WTC11 (cell line): ENCODE results near the gene SHANK1. TPM values are rescaled to one million over a fixed set of nuclear protein-coding genes. Genes with fewer than 3 reads are reported as not detected.
"Not testable (repeated sequence)": the region's sequence is repeated elsewhere in the genome, so short reads cannot be mapped to it uniquely, and the experiment has no call there.

ENCODE experiments used
- ATAC-seq: fragments of 200-7000 bp; cut with Tn5 transposase; 2 replicates; pipeline ENCODE4 v1.10.0; 2021; ENCODE audit warnings: mild to moderate bottlenecking, moderate library complexity
- CTCF ChIA-PET: fragments of 300-600 bp; sonication (Branson Sonifier 250); formaldehyde crosslinking; loops from one replicate; lab custom pipeline; 2021; ENCODE audit warnings: antibody characterized with exemption; lab: Charles Lee
- POLR2A ChIA-PET: fragments of 350-600 bp; sonication (Branson Sonifier 250); formaldehyde crosslinking; loops from one replicate; lab custom pipeline; 2021; ENCODE audit warnings: antibody characterized with exemption; lab: Charles Lee
- DNase-seq: peaks from one replicate; pipeline ENCODE4 v3.0.0; 2021; ENCODE audit warnings: low spot score
- H3K27ac Mint-ChIP-seq: 2 replicates; pipeline ENCODE4 v1.8.0; 2021; ENCODE audit warnings: mixed read lengths
- H3K27me3 Mint-ChIP-seq: 2 replicates; pipeline ENCODE4 v1.8.0; 2021; ENCODE audit warnings: low read depth, mild to moderate bottlenecking, moderate library complexity, mixed read lengths
- H3K36me3 Mint-ChIP-seq: 2 replicates; pipeline ENCODE4 v1.8.0; 2021; ENCODE audit warnings: mixed read lengths
- H3K4me1 Mint-ChIP-seq: 2 replicates; pipeline ENCODE4 v1.8.0; 2022; ENCODE audit warnings: mixed read lengths
- H3K4me3 Mint-ChIP-seq: 2 replicates; pipeline ENCODE4 v1.8.0; 2021; ENCODE audit warnings: mild to moderate bottlenecking, moderate library complexity, mixed read lengths
- H3K9me3 Mint-ChIP-seq: 2 replicates; pipeline ENCODE4 v1.8.0; 2021; ENCODE audit warnings: mixed read lengths
- ATF3 ChIP-seq: sonication (generic); formaldehyde crosslinking; conservative IDR thresholded peaks from 2 replicates; pipeline ENCODE4 v1.8.1; 2022; ENCODE audit warnings: mild to moderate bottlenecking, missing genetic modification reagents
- CREB1 ChIP-seq: sonication (generic); formaldehyde crosslinking; IDR thresholded peaks from 2 replicates; pipeline ENCODE4 v1.8.0; 2023; ENCODE audit warnings: mild to moderate bottlenecking, missing genetic modification reagents
- E2F1 ChIP-seq: sonication (generic); formaldehyde crosslinking; IDR thresholded peaks from 2 replicates; pipeline ENCODE4 v1.8.0; 2022; ENCODE audit warnings: mild to moderate bottlenecking, missing genetic modification reagents
- ETV6 ChIP-seq: sonication (generic); formaldehyde crosslinking; IDR thresholded peaks from 2 replicates; pipeline ENCODE4 v1.8.1; 2022; ENCODE audit warnings: mild to moderate bottlenecking, missing genetic modification reagents
- FOXP1 ChIP-seq: sonication (generic); formaldehyde crosslinking; IDR thresholded peaks from 2 replicates; pipeline ENCODE4 v1.8.0; 2022; ENCODE audit warnings: missing genetic modification reagents, mild to moderate bottlenecking, moderate library complexity, borderline replicate concordance
- HMGA2 ChIP-seq: fragments of 250-450 bp; sonication (Bioruptor Pico); IDR thresholded peaks from 2 replicates; pipeline ENCODE4 v1.4.0; 2021; ENCODE audit warnings: mild to moderate bottlenecking, moderate library complexity
- HMGXB4 ChIP-seq: sonication (generic); formaldehyde crosslinking; IDR thresholded peaks from 2 replicates; pipeline ENCODE4 v1.8.1; 2023; ENCODE audit warnings: mild to moderate bottlenecking, moderate library complexity, missing genetic modification reagents
- MXD4 ChIP-seq: fragments of 250-450 bp; sonication (Bioruptor Pico); IDR thresholded peaks from 2 replicates; pipeline ENCODE4 v1.8.0; 2021; ENCODE audit warnings: mild to moderate bottlenecking, moderate library complexity, borderline replicate concordance
- MYBL2 ChIP-seq: sonication (generic); formaldehyde crosslinking; IDR thresholded peaks from 2 replicates; pipeline ENCODE4 v1.8.1; 2023; ENCODE audit warnings: mild to moderate bottlenecking, moderate library complexity, missing genetic modification reagents
- NR1H2 ChIP-seq: sonication (generic); formaldehyde crosslinking; IDR thresholded peaks from 2 replicates; pipeline ENCODE4 v1.9.0; 2021; ENCODE audit warnings: mild to moderate bottlenecking, moderate library complexity, missing genetic modification reagents
- PRRX2 ChIP-seq: fragments of 250-450 bp; sonication (Bioruptor Pico); IDR thresholded peaks from 2 replicates; pipeline ENCODE4 v1.8.0; 2021; ENCODE audit warnings: mild to moderate bottlenecking
- SP1 ChIP-seq: sonication (generic); formaldehyde crosslinking; conservative IDR thresholded peaks from 2 replicates; pipeline ENCODE4 v1.8.1; 2022; ENCODE audit warnings: missing genetic modification reagents
- TEAD4 ChIP-seq: sonication (generic); formaldehyde crosslinking; IDR thresholded peaks from 2 replicates; pipeline ENCODE4 v1.8.0; 2022; ENCODE audit warnings: mild to moderate bottlenecking, missing genetic modification reagents
- USF2 ChIP-seq: sonication (generic); formaldehyde crosslinking; IDR thresholded peaks from 2 replicates; pipeline ENCODE4 v1.8.1; 2023; ENCODE audit warnings: mild to moderate bottlenecking, missing genetic modification reagents, moderate library complexity
- ZBTB43 ChIP-seq: sonication (generic); formaldehyde crosslinking; IDR thresholded peaks from 2 replicates; pipeline ENCODE4 v1.8.1; 2023; ENCODE audit warnings: mild to moderate bottlenecking, missing genetic modification reagents
- ZNF121 ChIP-seq: sonication (generic); formaldehyde crosslinking; IDR thresholded peaks from 2 replicates; pipeline ENCODE4 v1.8.0; 2023; ENCODE audit warnings: missing genetic modification reagents
- ZNF138 ChIP-seq: sonication (generic); formaldehyde crosslinking; conservative IDR thresholded peaks from 2 replicates; pipeline ENCODE4 v1.8.1; 2022; ENCODE audit warnings: mild to moderate bottlenecking, moderate library complexity, missing genetic modification reagents
- ZNF232 ChIP-seq: sonication (generic); formaldehyde crosslinking; IDR thresholded peaks from 2 replicates; pipeline ENCODE4 v1.8.0; 2022; ENCODE audit warnings: mild to moderate bottlenecking, missing genetic modification reagents
- ZNF416 ChIP-seq: fragments of 250-450 bp; sonication (Bioruptor Pico); IDR thresholded peaks from 2 replicates; pipeline ENCODE4 v1.9.0; 2021; ENCODE audit warnings: mild to moderate bottlenecking, inconsistent platforms
- ZNF671 ChIP-seq: fragments of 250-450 bp; sonication (Bioruptor Pico); IDR thresholded peaks from 2 replicates; pipeline ENCODE4 v1.8.0; 2021; ENCODE audit warnings: mild to moderate bottlenecking
- total RNA-seq: library from RNA; stranded (reverse); gene quantifications from 3 replicates; pipeline ENCODE4 v1.2.3, GENCODE V29; 2021
- TF ChIP-seq, protein P1 (sequence below): sonication (generic); formaldehyde crosslinking; IDR thresholded peaks from 2 replicates; pipeline ENCODE4 v1.8.0; 2022; ENCODE audit warnings: missing genetic modification reagents
- TF ChIP-seq, protein P2 (sequence below): fragments of 250-450 bp; sonication (Bioruptor Pico); IDR thresholded peaks from 2 replicates; pipeline ENCODE4 v1.9.0; 2021; ENCODE audit warnings: mild to moderate bottlenecking
- TF ChIP-seq, protein P3 (sequence below): sonication (generic); formaldehyde crosslinking; IDR thresholded peaks from 2 replicates; pipeline ENCODE4 v1.8.0; 2022; ENCODE audit warnings: mild to moderate bottlenecking, missing genetic modification reagents

SHANK1 gene
- total RNA-seq, 1 experiment from 2014 or later, result 8.7 TPM

GRCh38 chr19:50747141-50747540, 27.5 kb upstream of the SHANK1 start:
- TF ChIP-seq HMGA2 (CRISPR knock-in tag), result peak; percentile 77; the same call in 1 of the 2 replicates
- POLR2A ChIA-PET, H3K4me3 Mint-ChIP-seq, H3K27me3 Mint-ChIP-seq, H3K4me1 Mint-ChIP-seq, DNase-seq, H3K27ac Mint-ChIP-seq, H3K9me3 Mint-ChIP-seq, H3K36me3 Mint-ChIP-seq, ATAC-seq: not testable (repeated sequence)
- CTCF ChIA-PET, result interaction anchor here (0.6 to 0.8 kb wide), 2 partner anchors 22 to 139 kb away, joined by 3 read pairs; no protein-coding TSS in a partner anchor

DNA sequence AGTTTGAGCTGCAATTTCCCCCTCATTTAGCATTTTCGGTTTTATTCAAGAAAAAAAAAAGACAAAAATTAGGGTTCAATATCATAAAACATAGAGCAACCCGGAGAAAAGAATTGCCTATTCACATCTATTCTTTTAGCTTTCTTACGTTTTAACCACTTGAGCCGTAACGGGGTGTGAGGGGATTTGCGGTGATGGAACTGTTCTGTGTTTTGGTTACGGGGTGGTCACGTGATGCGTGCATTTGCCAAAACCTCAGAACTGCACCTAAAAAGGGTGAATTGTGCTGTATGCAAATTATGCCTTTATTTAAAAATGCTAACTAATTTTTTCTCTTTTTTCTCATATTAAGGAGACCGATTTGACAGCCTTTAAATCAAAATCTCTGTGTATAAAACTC, 25.6 kb upstream of the SHANK1 start:
- H3K36me3 Mint-ChIP-seq, result no peaks in the 10 kb centered on the region
- H3K27ac Mint-ChIP-seq, result no peak overlapping the region
- peaks cover 2% of the 10 kb centered on the region; the same call in 1 of the 2 replicates for H3K4me1 Mint-ChIP-seq
- DNase-seq (no peak), ATAC-seq (no peak)
- no peak for TF ChIP-seq ETV6
- TF ChIP-seq, protein P1, sequence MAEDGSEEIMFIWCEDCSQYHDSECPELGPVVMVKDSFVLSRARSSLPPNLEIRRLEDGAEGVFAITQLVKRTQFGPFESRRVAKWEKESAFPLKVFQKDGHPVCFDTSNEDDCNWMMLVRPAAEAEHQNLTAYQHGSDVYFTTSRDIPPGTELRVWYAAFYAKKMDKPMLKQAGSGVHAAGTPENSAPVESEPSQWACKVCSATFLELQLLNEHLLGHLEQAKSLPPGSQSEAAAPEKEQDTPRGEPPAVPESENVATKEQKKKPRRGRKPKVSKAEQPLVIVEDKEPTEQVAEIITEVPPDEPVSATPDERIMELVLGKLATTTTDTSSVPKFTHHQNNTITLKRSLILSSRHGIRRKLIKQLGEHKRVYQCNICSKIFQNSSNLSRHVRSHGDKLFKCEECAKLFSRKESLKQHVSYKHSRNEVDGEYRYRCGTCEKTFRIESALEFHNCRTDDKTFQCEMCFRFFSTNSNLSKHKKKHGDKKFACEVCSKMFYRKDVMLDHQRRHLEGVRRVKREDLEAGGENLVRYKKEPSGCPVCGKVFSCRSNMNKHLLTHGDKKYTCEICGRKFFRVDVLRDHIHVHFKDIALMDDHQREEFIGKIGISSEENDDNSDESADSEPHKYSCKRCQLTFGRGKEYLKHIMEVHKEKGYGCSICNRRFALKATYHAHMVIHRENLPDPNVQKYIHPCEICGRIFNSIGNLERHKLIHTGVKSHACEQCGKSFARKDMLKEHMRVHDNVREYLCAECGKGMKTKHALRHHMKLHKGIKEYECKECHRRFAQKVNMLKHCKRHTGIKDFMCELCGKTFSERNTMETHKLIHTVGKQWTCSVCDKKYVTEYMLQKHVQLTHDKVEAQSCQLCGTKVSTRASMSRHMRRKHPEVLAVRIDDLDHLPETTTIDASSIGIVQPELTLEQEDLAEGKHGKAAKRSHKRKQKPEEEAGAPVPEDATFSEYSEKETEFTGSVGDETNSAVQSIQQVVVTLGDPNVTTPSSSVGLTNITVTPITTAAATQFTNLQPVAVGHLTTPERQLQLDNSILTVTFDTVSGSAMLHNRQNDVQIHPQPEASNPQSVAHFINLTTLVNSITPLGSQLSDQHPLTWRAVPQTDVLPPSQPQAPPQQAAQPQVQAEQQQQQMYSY (CRISPR knock-in tag), result no peak
- TF ChIP-seq TEAD4 (CRISPR knock-in tag), result no peak
- no peak for TF ChIP-seq USF2
- TF ChIP-seq NR1H2, result no peak
- TF ChIP-seq ZNF416 (CRISPR knock-in tag), result no peak
- TF ChIP-seq, protein P2, sequence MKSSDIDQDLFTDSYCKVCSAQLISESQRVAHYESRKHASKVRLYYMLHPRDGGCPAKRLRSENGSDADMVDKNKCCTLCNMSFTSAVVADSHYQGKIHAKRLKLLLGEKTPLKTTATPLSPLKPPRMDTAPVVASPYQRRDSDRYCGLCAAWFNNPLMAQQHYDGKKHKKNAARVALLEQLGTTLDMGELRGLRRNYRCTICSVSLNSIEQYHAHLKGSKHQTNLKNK, result no peak
- no peak for TF ChIP-seq MXD4
- no peak for TF ChIP-seq CREB1 (CRISPR knock-in tag)
- TF ChIP-seq PRRX2 (CRISPR knock-in tag), result no peak
- TF ChIP-seq ZNF671 (CRISPR knock-in tag), result no peak
- TF ChIP-seq ZNF121 (CRISPR knock-in tag), result no peak
- TF ChIP-seq HMGXB4 (CRISPR knock-in tag), result no peak
- H3K4me3 Mint-ChIP-seq, result no peak overlapping the region
- POLR2A ChIA-PET, result no interaction called here
- H3K9me3 Mint-ChIP-seq, result no peaks in the 10 kb centered on the region
- CTCF ChIA-PET, result interaction anchor here (2.7 kb wide), 1 partner anchor 21 kb away, joined by 13 read pairs; no protein-coding TSS in a partner anchor
- peaks cover 8% of the 10 kb centered on the region for H3K27me3 Mint-ChIP-seq

- CTCF ChIA-PET, result interaction anchor here (0.6 to 2.7 kb wide), 6 partner anchors 19 to 187 kb away, joined by 3 to 13 read pairs (median 3); no protein-coding TSS in a partner anchor
- Mint-ChIP-seq H3K36me3 (no peaks in the 10 kb centered on the region), H3K4me1 (peaks cover 5% of the 10 kb centered on the region), H3K27ac (no peak overlapping the region), H3K9me3 (no peaks in the 10 kb centered on the region), H3K4me3 (no peak overlapping the region), H3K27me3 (peaks cover 18% of the 10 kb centered on the region)
- DNase-seq (no peak), ATAC-seq (no peak)
- POLR2A ChIA-PET, result interaction anchor here (0.6 to 0.7 kb wide), 2 partner anchors 34 to 86 kb away, joined by 3 to 11 read pairs; no protein-coding TSS in a partner anchor
- TF ChIP-seq E2F1 (CRISPR knock-in tag) (no peak), ZBTB43 (no peak), FOXP1 (no peak), ZNF232 (CRISPR knock-in tag) (no peak), PRRX2 (CRISPR knock-in tag) (no peak), SP1 (CRISPR knock-in tag) (no peak), ATF3 (CRISPR knock-in tag) (no peak), MYBL2 (no peak), ZNF138 (CRISPR knock-in tag) (no peak)
- TF ChIP-seq, protein P3, sequence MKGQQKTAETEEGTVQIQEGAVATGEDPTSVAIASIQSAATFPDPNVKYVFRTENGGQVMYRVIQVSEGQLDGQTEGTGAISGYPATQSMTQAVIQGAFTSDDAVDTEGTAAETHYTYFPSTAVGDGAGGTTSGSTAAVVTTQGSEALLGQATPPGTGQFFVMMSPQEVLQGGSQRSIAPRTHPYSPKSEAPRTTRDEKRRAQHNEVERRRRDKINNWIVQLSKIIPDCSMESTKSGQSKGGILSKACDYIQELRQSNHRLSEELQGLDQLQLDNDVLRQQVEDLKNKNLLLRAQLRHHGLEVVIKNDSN, result no peak
Observed at GRCh38 chr19:50743537-50743936, 23.9 kb upstream of the SHANK1 start.
